Cortex of kidney (tissue), 1 donor: ENCODE data around the gene STT3A.

Source experiments
- DNase-seq: peaks from one replicate; lab custom pipeline; 2025; lab: John Stamatoyannopoulos, UW

STT3A gene

DNA sequence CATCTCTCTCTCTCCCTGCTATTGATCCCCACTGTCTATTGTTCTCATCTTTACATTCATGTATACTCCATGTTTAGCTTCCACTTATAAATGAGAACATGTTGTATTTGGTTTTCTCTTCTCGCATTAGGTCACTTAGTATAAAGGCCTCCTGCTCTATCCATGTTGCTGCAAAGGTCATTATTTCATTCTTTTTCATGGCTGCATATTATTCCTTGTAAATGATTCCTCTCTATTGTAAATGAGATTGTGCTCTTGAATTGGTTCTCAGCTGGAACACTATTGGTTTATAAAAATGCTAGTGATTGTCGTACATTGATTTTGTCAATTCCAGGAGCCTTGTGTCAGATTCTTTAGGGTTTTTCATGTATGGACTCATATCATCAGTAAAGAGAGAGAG lies 74.5 kb downstream of the STT3A start:
- DNase-seq, result no peak

DNA sequence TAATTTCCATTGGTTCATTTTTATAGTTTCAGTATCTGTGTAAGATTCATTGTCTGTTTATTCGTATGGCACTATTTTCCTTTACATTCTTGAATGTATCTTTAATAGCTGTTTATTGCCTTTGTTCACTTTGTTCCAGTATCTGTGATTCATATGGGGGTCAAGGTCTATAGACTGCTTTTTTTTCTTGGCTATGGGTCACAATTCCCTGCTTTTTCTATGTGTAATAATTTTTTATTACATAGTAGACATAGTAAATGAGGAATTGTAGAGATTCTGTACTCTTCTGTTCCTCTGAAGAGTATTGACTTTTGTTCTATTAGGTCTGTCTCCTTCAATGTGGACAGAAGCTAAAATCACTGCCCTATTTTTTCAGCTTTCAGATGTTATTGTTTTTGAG lies 77.5 kb downstream of the STT3A start:
- DNase-seq, result no peak

GRCh38 chr11:125671561-125671960 lies 78.9 kb downstream of the STT3A start:
- DNase-seq, result no peak
